Astrocyte (in vitro differentiated cells and primary cell): ENCODE data around the gene SURF1. TPM values are rescaled to one million over a fixed set of nuclear protein-coding genes. Genes with fewer than 3 reads are reported as not detected.

Source experiments
- DNase-seq: peaks from one replicate; pipeline ENCODE4 v3.0.0-alpha.2; 2010; ENCODE audit warnings: low read depth
- FAIRE-seq: peaks from 2 replicates; lab custom pipeline; 2011; peaks lifted over from hg19 to GRCh38; lab: Jason Lieb, UNC
- H2AFZ ChIP-seq: 2 replicates; pipeline ENCODE4 v1.6.0; 2012; ENCODE audit warnings: low read depth, low read length, inconsistent platforms
- H3K27ac ChIP-seq: 2 replicates; pipeline ENCODE4 v1.5.1; 2011; ENCODE audit warnings: low read depth, low read length, inconsistent platforms
- H3K27me3 ChIP-seq: 2 replicates; pipeline ENCODE4 v1.6.0; 2011; ENCODE audit warnings: low read length, inconsistent platforms; ENCODE audit not compliant: insufficient read depth
- H3K36me3 ChIP-seq: 2 replicates; pipeline ENCODE4 v1.5.1; 2011; ENCODE audit warnings: low read length, inconsistent platforms; ENCODE audit not compliant: insufficient read depth
- H3K4me1 ChIP-seq: 2 replicates; pipeline ENCODE4 v1.5.1; 2011; ENCODE audit warnings: low read length, inconsistent platforms; ENCODE audit not compliant: insufficient read depth
- H3K4me2 ChIP-seq: 2 replicates; pipeline ENCODE4 v1.6.0; 2012; ENCODE audit warnings: low read length, inconsistent platforms
- H3K4me3 ChIP-seq: 2 replicates; pipeline ENCODE4 v1.5.1; 2011; ENCODE audit warnings: low read depth, mild to moderate bottlenecking, low read length, inconsistent platforms; ENCODE audit not compliant: insufficient read depth
- H3K79me2 ChIP-seq: 2 replicates; pipeline ENCODE4 v1.6.0; 2012; ENCODE audit warnings: mild to moderate bottlenecking, low read length, inconsistent platforms; ENCODE audit not compliant: insufficient read depth
- H3K9ac ChIP-seq: 2 replicates; pipeline ENCODE4 v1.6.0; 2012; ENCODE audit warnings: mild to moderate bottlenecking, low read length, inconsistent platforms
- H3K9me3 ChIP-seq: 2 replicates; pipeline ENCODE4 v1.5.1; 2012; ENCODE audit warnings: low read depth, mild to moderate bottlenecking, low read length, inconsistent platforms; ENCODE audit not compliant: insufficient read depth
- H4K20me1 ChIP-seq: 2 replicates; pipeline ENCODE4 v1.6.0; 2012; ENCODE audit warnings: low read length, inconsistent platforms; ENCODE audit not compliant: insufficient read depth
- H3K27ac Mint-ChIP-seq: one replicate; pipeline ENCODE4 v1.8.0; 2021; ENCODE audit warnings: mild to moderate bottlenecking, mixed read lengths; ENCODE audit not compliant: unreplicated experiment
- H3K27me3 Mint-ChIP-seq: one replicate; pipeline ENCODE4 v1.8.0; 2021; ENCODE audit warnings: low read depth, mixed read lengths; ENCODE audit not compliant: unreplicated experiment
- H3K36me3 Mint-ChIP-seq: one replicate; pipeline ENCODE4 v1.8.0; 2021; ENCODE audit warnings: low read depth, mixed read lengths; ENCODE audit not compliant: unreplicated experiment
- H3K4me1 Mint-ChIP-seq: one replicate; pipeline ENCODE4 v1.8.0; 2021; ENCODE audit warnings: low read depth, mixed read lengths; ENCODE audit not compliant: unreplicated experiment
- H3K4me3 Mint-ChIP-seq: one replicate; pipeline ENCODE4 v1.8.0; 2021; ENCODE audit warnings: mild to moderate bottlenecking, moderate library complexity, mixed read lengths; ENCODE audit not compliant: unreplicated experiment
- H3K9me3 Mint-ChIP-seq: one replicate; pipeline ENCODE4 v1.8.0; 2021; ENCODE audit warnings: mild to moderate bottlenecking, mixed read lengths; ENCODE audit not compliant: unreplicated experiment
- EZH2 ChIP-seq: IDR thresholded peaks from 2 replicates; pipeline ENCODE4 v1.6.1; 2012; ENCODE audit warnings: mild to moderate bottlenecking, low read length, inconsistent platforms; ENCODE audit not compliant: insufficient read depth
- total RNA-seq: library from RNA; stranded (reverse); gene quantifications from 2 replicates; pipeline ENCODE4 v1.2.1, GENCODE V29; 2021
- TF ChIP-seq, protein P1 (sequence below): IDR thresholded peaks from 2 replicates; pipeline ENCODE4 v1.5.1; 2011; ENCODE audit warnings: low read depth, mild to moderate bottlenecking, inconsistent platforms, low read length, moderate library complexity; ENCODE audit not compliant: insufficient read depth

Gene SURF1
- total RNA-seq, 1 donor from 2014 or later: 35.9 TPM

DNA sequence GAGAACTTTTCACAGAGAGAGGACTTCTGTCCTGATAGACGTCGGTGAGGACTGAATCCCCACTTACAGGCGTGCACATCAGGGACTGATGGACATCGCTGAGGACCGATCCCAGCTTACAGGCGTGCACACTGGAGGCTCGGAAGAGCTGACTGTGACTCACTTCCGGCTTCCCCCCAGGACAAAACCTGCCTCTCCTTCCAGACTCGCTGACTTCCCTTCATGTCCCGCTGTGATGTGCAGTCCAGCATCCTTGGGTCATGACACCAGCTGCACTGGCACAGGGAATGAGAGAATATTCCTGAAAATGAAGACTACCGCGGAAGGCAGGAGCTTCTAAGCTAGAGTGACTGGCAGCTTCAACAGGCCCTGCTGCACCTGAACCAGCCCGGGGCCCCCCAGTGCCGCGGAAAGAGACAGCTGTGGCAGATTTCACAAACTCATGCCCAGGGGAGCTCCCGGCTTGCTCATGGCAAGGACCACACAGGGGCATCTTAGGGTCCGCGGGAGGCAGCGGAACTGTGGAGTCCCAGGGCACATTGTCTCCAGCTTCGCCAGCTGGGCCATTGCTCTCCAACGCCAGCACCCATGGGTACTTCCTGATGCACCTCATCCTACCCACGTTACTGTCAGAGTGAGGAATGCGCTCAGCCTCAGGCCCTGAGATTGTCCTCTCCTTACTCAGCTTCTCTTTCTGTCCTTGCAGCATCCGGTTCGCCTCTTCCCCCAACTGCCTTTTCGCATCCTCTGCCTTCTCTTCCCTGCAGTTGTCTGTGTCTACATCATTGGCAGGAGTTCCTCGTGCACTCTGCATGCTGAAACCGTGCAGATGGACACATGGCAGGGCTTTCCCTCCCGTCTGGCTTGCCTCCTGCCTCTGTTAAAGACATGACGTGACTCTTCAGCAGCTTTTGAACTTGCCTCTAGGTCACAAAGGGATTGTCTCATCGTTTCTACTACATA lies 49.8 kb downstream of the SURF1 start:
- peaks cover 39% of the 10 kb centered on the region for H3K27me3 Mint-ChIP-seq
- no peaks in the 10 kb centered on the region for H3K4me1 Mint-ChIP-seq
- TF ChIP-seq, protein P1, sequence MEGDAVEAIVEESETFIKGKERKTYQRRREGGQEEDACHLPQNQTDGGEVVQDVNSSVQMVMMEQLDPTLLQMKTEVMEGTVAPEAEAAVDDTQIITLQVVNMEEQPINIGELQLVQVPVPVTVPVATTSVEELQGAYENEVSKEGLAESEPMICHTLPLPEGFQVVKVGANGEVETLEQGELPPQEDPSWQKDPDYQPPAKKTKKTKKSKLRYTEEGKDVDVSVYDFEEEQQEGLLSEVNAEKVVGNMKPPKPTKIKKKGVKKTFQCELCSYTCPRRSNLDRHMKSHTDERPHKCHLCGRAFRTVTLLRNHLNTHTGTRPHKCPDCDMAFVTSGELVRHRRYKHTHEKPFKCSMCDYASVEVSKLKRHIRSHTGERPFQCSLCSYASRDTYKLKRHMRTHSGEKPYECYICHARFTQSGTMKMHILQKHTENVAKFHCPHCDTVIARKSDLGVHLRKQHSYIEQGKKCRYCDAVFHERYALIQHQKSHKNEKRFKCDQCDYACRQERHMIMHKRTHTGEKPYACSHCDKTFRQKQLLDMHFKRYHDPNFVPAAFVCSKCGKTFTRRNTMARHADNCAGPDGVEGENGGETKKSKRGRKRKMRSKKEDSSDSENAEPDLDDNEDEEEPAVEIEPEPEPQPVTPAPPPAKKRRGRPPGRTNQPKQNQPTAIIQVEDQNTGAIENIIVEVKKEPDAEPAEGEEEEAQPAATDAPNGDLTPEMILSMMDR: no peak
- TF ChIP-seq EZH2: no peak
- no peak overlapping the region for H3K9ac ChIP-seq
- H3K9me3 ChIP-seq: no peaks in the 10 kb centered on the region
- no peak overlapping the region for H2AFZ ChIP-seq
- no peak overlapping the region for H3K4me3 ChIP-seq
- H3K9me3 Mint-ChIP-seq: peaks cover 8% of the 10 kb centered on the region
- H4K20me1 ChIP-seq: no peaks in the 10 kb centered on the region
- H3K4me1 ChIP-seq: no peaks in the 10 kb centered on the region
- no peaks in the 10 kb centered on the region for H3K36me3 ChIP-seq
- H3K4me3 Mint-ChIP-seq: no peak overlapping the region
- DNase-seq: no peak
- no peak overlapping the region for H3K27ac Mint-ChIP-seq
- FAIRE-seq: no peak
- peaks cover 3% of the 10 kb centered on the region for H3K27me3 ChIP-seq
- H3K79me2 ChIP-seq: no peaks in the 10 kb centered on the region
- no peaks in the 10 kb centered on the region for H3K36me3 Mint-ChIP-seq
- H3K4me2 ChIP-seq: peak overlapping the region; percentile 12
- no peak overlapping the region for H3K27ac ChIP-seq

DNA sequence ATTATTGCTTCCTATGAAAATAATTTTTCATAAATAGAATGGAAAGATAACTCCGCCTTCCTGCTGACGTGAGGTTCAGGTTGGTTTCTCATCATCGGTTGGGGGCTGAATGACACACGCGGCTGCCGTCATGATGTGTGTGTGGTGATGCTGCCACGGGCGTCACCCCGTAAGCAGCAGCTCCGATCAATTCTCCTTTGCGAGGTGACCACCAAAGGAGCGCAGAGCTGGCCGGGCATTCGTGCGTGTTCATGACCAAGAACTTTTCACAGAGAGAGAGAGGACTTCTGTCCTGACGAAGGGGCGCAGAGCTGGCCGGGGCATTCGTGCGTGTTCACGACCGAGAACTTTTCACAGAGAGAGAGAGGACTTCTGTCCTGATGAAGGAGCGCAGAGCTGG lies 50.6 kb downstream of the SURF1 start:
- Mint-ChIP-seq H3K9me3 (peaks cover 8% of the 10 kb centered on the region), H3K27me3 (peaks cover 41% of the 10 kb centered on the region), H3K27ac (no peak overlapping the region), H3K4me1 (no peaks in the 10 kb centered on the region), H3K4me3 (no peak overlapping the region), H3K36me3 (no peaks in the 10 kb centered on the region)
- Histone ChIP-seq H2AFZ (no peak overlapping the region), H3K9ac (no peak overlapping the region), H4K20me1 (no peaks in the 10 kb centered on the region), H3K4me1 (no peaks in the 10 kb centered on the region), H3K79me2 (no peaks in the 10 kb centered on the region), H3K36me3 (no peaks in the 10 kb centered on the region), H3K4me3 (no peak overlapping the region), H3K4me2 (no peak overlapping the region), H3K27ac (no peak overlapping the region), H3K27me3 (peaks cover 3% of the 10 kb centered on the region), H3K9me3 (no peaks in the 10 kb centered on the region)
- TF ChIP-seq, protein P1: no peak
- no peak for TF ChIP-seq EZH2
- no peak for FAIRE-seq
- no peak for DNase-seq
